ENCODE data around the gene SNRPE. TPM values are rescaled to one million over a fixed set of nuclear protein-coding genes. Genes with fewer than 3 reads are reported as not detected.

The SNRPE gene
- total and polyA plus RNA-seq, 9 of the 15 experiments (the other 6 are each of a cell fraction or from before 2014, with no cell fraction given): 216 to 1,893 (median 487) TPM

GRCh38 chr1:203907901-203908300, 46.5 kb downstream of the SNRPE start:
- in situ Hi-C loops (cut with MboI) (no loop called here), intact Hi-C loops (cut with micrococcal nuclease) (no loop called here)
- ATAC-seq (no peak), FAIRE-seq (no peak), DNase-seq (ENCODE audit: extremely low read depth in 1 of 4, low spot score in 3 of 4) (no peak)
- Histone ChIP-seq H4K20me1 (replicated peaks; ENCODE audit: control insufficient read depth, insufficient read depth, low read length) (no peaks in the 10 kb centered on the region), H3K4me3 (no peak overlapping the region), H2AFZ (ENCODE audit: low read depth, low read length) (no peak overlapping the region), H3K4me2 (ENCODE audit: insufficient read depth, low read length) (no peak overlapping the region), H3K9me3 (replicated peaks; ENCODE audit: control insufficient read depth, insufficient read depth, low read depth, low read length) (no peaks in the 10 kb centered on the region), H3K9ac (ENCODE audit: insufficient read depth in 1 of 2, low read depth in 2 of 2, low read length in 2 of 2) (no peak overlapping the region), H3K9me1 (ENCODE audit: control insufficient read depth, insufficient read depth, low read length) (no peaks in the 10 kb centered on the region), H3K4me1 (replicated peaks in 1 of 2; ENCODE audit: control insufficient read depth in 2 of 2, insufficient read depth in 2 of 2, low read length in 2 of 2) (no peaks in the 10 kb centered on the region), H3K79me2 (ENCODE audit: control insufficient read depth, insufficient read depth, low read length) (no peaks in the 10 kb centered on the region), H3K36me3 (ENCODE audit: control insufficient read depth, insufficient read depth, low read length) (no peaks in the 10 kb centered on the region), H3K27me3 (ENCODE audit: control insufficient read depth in 2 of 2, insufficient read depth in 2 of 2, low read length in 2 of 2) (peaks cover 13 to 21% of the 10 kb centered on the region in 2 experiments; a peak in 3 of 5 replicates), H3K27ac (ENCODE audit: extremely low read depth, low read depth, low read length) (no peak overlapping the region)
- CTCF ChIA-PET (ENCODE audit: low intra/inter-chr PET ratio): interaction anchor here (0.7 kb wide), 1 partner anchor 187 kb away, joined by 3 read pairs; no protein-coding TSS in a partner anchor
- no TSS peak for BruUV-seq (replicated peaks)
- no peak for TF ChIP-seq HCFC1 (IDR thresholded peaks at IDR 0.05; ENCODE audit: low read depth, low read length)
- 0 out of 2 replicates have a peak, but pooled peaks have one; percentile 31 for TF ChIP-seq ATF7 (IDR thresholded peaks at IDR 0.05)
- 0 out of 2 replicates have a peak, but pooled peaks have one; percentile 28 for TF ChIP-seq BCOR (IDR thresholded peaks at IDR 0.05)
- 13% methylated on average over 5 of the region's 5 CpGs for WGBS (ENCODE audit: insufficient coverage, low coverage, missing lambda C conversion rate)
- POLR2A ChIA-PET: interaction anchor here (0.8 to 0.9 kb wide), 2 partner anchors 21 to 231 kb away, joined by 3 read pairs; no protein-coding TSS in a partner anchor

GRCh38 chr1:203911806-203912205, 50.4 kb downstream of the SNRPE start:
- no peak overlapping the region for H2AFZ ChIP-seq (ENCODE audit: low read depth, low read length)
- intact Hi-C loops (cut with micrococcal nuclease) (no loop called here), in situ Hi-C loops (cut with MboI) (no loop called here)

More at GRCh38 chr1:203911806-203912205, 50.4 kb downstream of the SNRPE start:
- Histone ChIP-seq H3K79me2 (ENCODE audit: control insufficient read depth, insufficient read depth, low read length) (no peaks in the 10 kb centered on the region), H3K4me3 (no peak overlapping the region), H3K36me3 (ENCODE audit: control insufficient read depth, insufficient read depth, low read length) (no peaks in the 10 kb centered on the region), H3K4me2 (ENCODE audit: insufficient read depth, low read length) (no peak overlapping the region), H4K20me1 (replicated peaks; ENCODE audit: control insufficient read depth, insufficient read depth, low read length) (no peaks in the 10 kb centered on the region), H3K27me3 (ENCODE audit: control insufficient read depth in 2 of 2, insufficient read depth in 2 of 2, low read length in 2 of 2) (peaks cover 5 to 6% of the 10 kb centered on the region in 2 experiments; a peak in 2 of 5 replicates), H3K9ac (ENCODE audit: insufficient read depth in 1 of 2, low read depth in 2 of 2, low read length in 2 of 2) (no peak overlapping the region), H3K9me1 (ENCODE audit: control insufficient read depth, insufficient read depth, low read length) (no peaks in the 10 kb centered on the region), H3K4me1 (replicated peaks in 1 of 2; ENCODE audit: control insufficient read depth in 2 of 2, insufficient read depth in 2 of 2, low read length in 2 of 2) (no peaks in the 10 kb centered on the region), H3K27ac (ENCODE audit: extremely low read depth, low read depth, low read length) (no peak overlapping the region), H3K9me3 (replicated peaks; ENCODE audit: control insufficient read depth, insufficient read depth, low read depth, low read length) (no peaks in the 10 kb centered on the region)
- TF ChIP-seq ZNF79 (CRISPR knock-in tag; IDR thresholded peaks at IDR 0.05; ENCODE audit: low read depth) (no peak), IRF1 (CRISPR knock-in tag; IDR thresholded peaks at IDR 0.05; ENCODE audit: borderline replicate concordance) (no peak), CCNT2 (IDR thresholded peaks at IDR 0.05; ENCODE audit: borderline replicate concordance, extremely low read depth, insufficient read length, low read depth, low read length) (no peak), NFIC (IDR thresholded peaks at IDR 0.05) (no peak), TBL1XR1 (IDR thresholded peaks at IDR 0.05; ENCODE audit: low read length in 2 of 2) (no peak), ZNF23 (CRISPR knock-in tag; IDR thresholded peaks at IDR 0.05) (no peak), ZNF174 (CRISPR knock-in tag; IDR thresholded peaks at IDR 0.05) (no peak), ZFX (CRISPR knock-in tag; IDR thresholded peaks at IDR 0.05) (no peak), MXD1 (CRISPR knock-in tag; IDR thresholded peaks at IDR 0.05; ENCODE audit: borderline replicate concordance, poor library complexity, severe bottlenecking) (no peak)
- BruUV-seq (replicated peaks): no TSS peak
- no peak for ATAC-seq
- no peak for FAIRE-seq
- ChIA-PET POLR2A (interaction anchor here (0.5 to 0.6 kb wide), 2 partner anchors 228 to 958 kb away, joined by 3 to 4 read pairs; no protein-coding TSS in a partner anchor), CTCF (ENCODE audit: low intra/inter-chr PET ratio) (no interaction called here)
- no peak for DNase-seq (ENCODE audit: extremely low read depth in 1 of 4, low spot score in 3 of 4)
- WGBS (ENCODE audit: insufficient coverage, low coverage, missing lambda C conversion rate): 8% methylated on average over 5 of the region's 5 CpGs

All from K562 (cell line).